ENCODE data around the gene HYDIN. TPM values are rescaled to one million over a fixed set of nuclear protein-coding genes. Genes with fewer than 3 reads are reported as not detected.

The HYDIN gene
- polyA plus RNA-seq, 1 donor from 2014 or later, result 2.2 TPM

- H3K4me3 ChIP-seq (ENCODE audit: low read length), result no peak overlapping the region
- peaks cover 11% of the 10 kb centered on the region for H3K36me3 ChIP-seq (ENCODE audit: insufficient read depth, low read length)
- H3F3A ChIP-seq (ENCODE audit: insufficient read depth, low read length, poor library complexity, severe bottlenecking), result no peaks in the 10 kb centered on the region
- H3K79me2 ChIP-seq (replicated peaks; ENCODE audit: insufficient read depth, low read length), result no peaks in the 10 kb centered on the region
- H2AFZ ChIP-seq (ENCODE audit: low read depth, low read length), result no peak overlapping the region
- no peaks in the 10 kb centered on the region for H3K9me2 ChIP-seq (ENCODE audit: insufficient read depth, low read length)
- H3K4me2 ChIP-seq (ENCODE audit: low read length), result no peak overlapping the region
- TF ChIP-seq RAD21 (conservative IDR thresholded peaks at IDR 0.05), result no peak
- no peak for TF ChIP-seq POLR2AphosphoS5 (IDR thresholded peaks at IDR 0.05)
- TF ChIP-seq REST (IDR thresholded peaks at IDR 0.05; ENCODE audit: borderline replicate concordance), result no peak
- no peak for TF ChIP-seq SMC3 (conservative IDR thresholded peaks at IDR 0.05; ENCODE audit: poor library complexity)
- no peak for TF ChIP-seq EZH2 (IDR thresholded peaks at IDR 0.05; ENCODE audit: borderline replicate concordance, insufficient read depth, low read length, poor library complexity, severe bottlenecking)
- TF ChIP-seq EP300 (conservative IDR thresholded peaks at IDR 0.05; ENCODE audit: poor library complexity, severe bottlenecking), result no peak
- TF ChIP-seq CTCF (IDR thresholded peaks at IDR 0.05; ENCODE audit: poor library complexity, severe bottlenecking), result no peak
- no peak for TF ChIP-seq TAF1 (IDR thresholded peaks at IDR 0.05; ENCODE audit: low read depth)
- TF ChIP-seq MXI1 (conservative IDR thresholded peaks at IDR 0.05; ENCODE audit: poor library complexity, severe bottlenecking), result no peak
- H3K9me3 ChIP-seq (ENCODE audit: low read length), result no peaks in the 10 kb centered on the region
- H4K20me1 ChIP-seq (ENCODE audit: insufficient read depth), result no peaks in the 10 kb centered on the region
- H3K27ac ChIP-seq (ENCODE audit: low read length), result no peak overlapping the region
- H3K9ac ChIP-seq (ENCODE audit: low read length), result no peak overlapping the region
- H3K27me3 ChIP-seq (ENCODE audit: insufficient read depth, low read depth, low read length), result no peaks in the 10 kb centered on the region
Observed at GRCh38 chr16:70779361-70779760, 451.2 kb downstream of the HYDIN start.

GRCh38 chr16:70778901-70779309, 451.6 kb downstream of the HYDIN start:
- H3K9me2 ChIP-seq (ENCODE audit: insufficient read depth, low read length), result no peaks in the 10 kb centered on the region
- H3K9ac ChIP-seq (ENCODE audit: low read length), result no peak overlapping the region
- H2AFZ ChIP-seq (ENCODE audit: low read depth, low read length), result no peak overlapping the region
- no peaks in the 10 kb centered on the region for H3F3A ChIP-seq (ENCODE audit: insufficient read depth, low read length, poor library complexity, severe bottlenecking)
- no peak overlapping the region for H3K4me3 ChIP-seq (ENCODE audit: low read length)
- H3K27me3 ChIP-seq (ENCODE audit: insufficient read depth, low read depth, low read length), result no peaks in the 10 kb centered on the region
- H3K79me2 ChIP-seq (replicated peaks; ENCODE audit: insufficient read depth, low read length), result no peaks in the 10 kb centered on the region
- H3K36me3 ChIP-seq (ENCODE audit: insufficient read depth, low read length), result peaks cover 11% of the 10 kb centered on the region
- TF ChIP-seq REST (IDR thresholded peaks at IDR 0.05; ENCODE audit: borderline replicate concordance) (no peak), MXI1 (conservative IDR thresholded peaks at IDR 0.05; ENCODE audit: poor library complexity, severe bottlenecking) (no peak), EP300 (conservative IDR thresholded peaks at IDR 0.05; ENCODE audit: poor library complexity, severe bottlenecking) (no peak), POLR2AphosphoS5 (IDR thresholded peaks at IDR 0.05) (no peak), RAD21 (conservative IDR thresholded peaks at IDR 0.05) (no peak), SMC3 (conservative IDR thresholded peaks at IDR 0.05; ENCODE audit: poor library complexity) (no peak), CTCF (IDR thresholded peaks at IDR 0.05; ENCODE audit: poor library complexity, severe bottlenecking) (no peak), EZH2 (IDR thresholded peaks at IDR 0.05; ENCODE audit: borderline replicate concordance, insufficient read depth, low read length, poor library complexity, severe bottlenecking) (no peak), TAF1 (IDR thresholded peaks at IDR 0.05; ENCODE audit: low read depth) (no peak)
- no peak overlapping the region for H3K27ac ChIP-seq (ENCODE audit: low read length)
- no peaks in the 10 kb centered on the region for H3K9me3 ChIP-seq (ENCODE audit: low read length)
- no peak overlapping the region for H3K4me2 ChIP-seq (ENCODE audit: low read length)
- no peaks in the 10 kb centered on the region for H4K20me1 ChIP-seq (ENCODE audit: insufficient read depth)
